T-helper 1 cell (primary cell): ENCODE results near the gene PRKCD.

Source experiments
- DNase-seq, 5 donors: peaks; one replicate each; pipeline ENCODE4 v3.0.0-alpha.2; 2012 to 2020

The PRKCD gene

GRCh38 chr3:53171827-53172505, 11.0 kb downstream of the PRKCD start:
- no peak for DNase-seq

GRCh38 chr3:53173107-53173506, 12.1 kb downstream of the PRKCD start:
- DNase-seq, result no peak

DNA sequence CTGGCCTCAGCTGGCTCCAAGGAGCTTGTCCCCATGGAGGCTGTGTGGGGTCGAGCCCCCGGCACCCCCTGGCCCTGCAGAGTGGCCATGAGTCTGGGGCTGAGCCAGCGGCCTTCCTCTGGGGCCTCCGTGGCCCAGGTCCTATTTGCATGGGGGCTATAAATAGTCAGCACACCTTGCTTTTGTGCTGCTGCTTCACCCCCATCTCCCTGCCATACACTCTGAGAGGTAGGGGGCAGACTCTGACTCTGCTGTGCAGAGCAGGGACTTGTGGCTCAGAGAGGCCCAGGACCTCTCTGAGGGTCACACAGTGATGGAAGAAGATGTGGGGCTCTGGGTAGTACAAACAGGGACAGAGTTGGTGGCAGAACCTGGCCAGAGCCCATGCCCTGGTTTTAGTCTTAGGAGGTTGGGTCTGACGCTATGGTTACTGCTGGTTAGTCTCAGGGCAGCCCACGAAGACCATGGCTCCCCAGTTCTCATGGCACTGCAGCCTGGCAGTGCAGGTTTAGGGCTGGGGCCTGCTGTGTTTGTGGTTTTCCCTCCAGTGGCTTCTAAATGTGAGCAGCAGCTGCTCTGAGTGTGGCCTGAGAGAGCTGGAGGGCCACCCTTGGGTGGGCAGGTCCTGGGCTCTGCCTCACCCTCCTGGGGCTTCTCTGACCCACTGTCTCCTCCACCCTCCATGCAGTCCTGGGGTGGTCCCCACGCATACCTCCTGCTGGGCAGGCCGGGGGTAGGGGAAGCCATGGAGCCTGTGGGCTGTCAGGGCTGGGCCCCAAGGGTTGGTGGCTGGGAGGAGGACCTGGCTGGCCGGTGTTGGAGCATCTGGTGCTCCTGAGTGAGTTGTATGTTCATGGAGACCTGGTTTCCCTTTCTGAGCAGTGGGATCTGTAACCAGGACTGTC, 13.6 kb downstream of the PRKCD start:
- DNase-seq, result no peak

DNA sequence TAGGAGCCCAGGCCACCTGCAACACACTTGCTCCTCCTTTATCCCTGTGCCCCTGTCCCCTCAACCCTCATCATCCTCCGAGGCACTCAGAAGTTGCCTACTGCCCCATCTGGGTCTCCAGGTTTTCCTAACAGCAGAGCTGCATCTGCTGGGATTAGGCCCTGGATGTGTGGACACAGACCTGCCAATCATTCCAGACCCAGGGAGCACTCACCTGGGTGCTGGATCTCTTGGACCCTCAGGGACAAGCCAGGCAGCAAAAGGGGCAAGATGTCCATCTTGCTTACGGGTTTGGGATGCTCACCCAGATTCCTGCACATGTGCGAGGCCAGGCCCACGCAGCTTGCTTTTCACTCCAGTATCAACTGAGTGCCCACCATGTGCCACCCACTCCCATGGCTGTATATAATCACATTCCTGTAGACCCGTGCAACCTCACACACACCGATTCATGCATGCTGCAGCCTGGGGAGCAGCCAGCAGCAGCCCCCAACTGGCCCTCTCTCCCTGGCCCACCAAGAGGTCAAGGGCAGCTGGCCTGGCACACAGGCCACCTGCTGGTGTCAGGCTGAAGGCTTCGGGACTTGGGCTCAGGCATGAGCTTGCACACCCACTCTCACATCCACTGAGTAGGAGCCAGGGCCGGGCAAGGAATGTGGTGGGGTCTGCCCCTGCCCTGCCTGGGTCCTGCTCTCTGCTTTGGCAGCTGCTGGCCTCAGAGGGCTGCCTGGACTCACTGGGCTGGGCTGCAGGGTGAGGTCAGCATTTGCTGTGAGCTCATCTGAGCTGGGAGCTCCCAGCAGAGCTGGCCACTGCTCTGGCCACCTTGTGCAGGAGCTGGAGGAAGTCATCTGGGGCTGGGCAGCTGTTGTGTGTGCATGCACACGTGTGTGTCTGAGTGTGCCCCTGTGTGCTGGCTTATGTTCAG, 14.9 kb downstream of the PRKCD start:
- DNase-seq, result no peak

DNA sequence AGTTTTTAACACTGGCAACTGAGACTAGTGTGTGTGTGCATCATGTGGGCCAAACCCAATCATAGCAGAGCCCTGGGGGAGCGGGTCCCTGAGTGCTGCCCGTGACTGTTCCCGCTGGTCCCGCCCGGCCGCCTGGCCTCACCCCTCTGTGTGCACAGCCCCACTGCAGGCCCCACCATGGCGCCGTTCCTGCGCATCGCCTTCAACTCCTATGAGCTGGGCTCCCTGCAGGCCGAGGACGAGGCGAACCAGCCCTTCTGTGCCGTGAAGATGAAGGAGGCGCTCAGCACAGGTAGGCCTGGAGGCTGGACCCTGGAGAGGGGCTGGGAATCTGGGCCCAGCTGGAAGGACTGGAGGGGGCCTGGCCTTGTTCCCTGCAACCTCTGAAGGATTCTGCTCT, 17.2 kb downstream of the PRKCD start:
- no peak for DNase-seq

DNA sequence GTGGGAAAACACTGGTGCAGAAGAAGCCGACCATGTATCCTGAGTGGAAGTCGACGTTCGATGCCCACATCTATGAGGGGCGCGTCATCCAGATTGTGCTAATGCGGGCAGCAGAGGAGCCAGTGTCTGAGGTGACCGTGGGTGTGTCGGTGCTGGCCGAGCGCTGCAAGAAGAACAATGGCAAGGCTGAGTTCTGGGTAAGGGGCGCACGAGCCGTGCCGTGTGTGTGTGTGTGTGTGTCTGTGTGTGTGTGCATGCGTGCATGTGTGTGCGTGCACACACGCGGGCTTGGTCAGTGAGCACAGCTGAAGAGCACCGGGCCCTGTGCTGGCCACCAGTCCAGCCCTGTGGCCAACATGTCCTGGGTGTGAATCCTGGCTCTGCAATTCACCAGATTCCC, 18.6 kb downstream of the PRKCD start:
- DNase-seq, result no peak

GRCh38 chr3:53180305-53181023, 19.5 kb downstream of the PRKCD start:
- DNase-seq, result no peak

GRCh38 chr3:53181024-53181371, 20.0 kb downstream of the PRKCD start:
- DNase-seq, result no peak

GRCh38 chr3:53181528-53181927, 20.5 kb downstream of the PRKCD start:
- DNase-seq, result no peak

- no peak for DNase-seq
Observed at GRCh38 chr3:53182764-53183355, 21.9 kb downstream of the PRKCD start.

DNA sequence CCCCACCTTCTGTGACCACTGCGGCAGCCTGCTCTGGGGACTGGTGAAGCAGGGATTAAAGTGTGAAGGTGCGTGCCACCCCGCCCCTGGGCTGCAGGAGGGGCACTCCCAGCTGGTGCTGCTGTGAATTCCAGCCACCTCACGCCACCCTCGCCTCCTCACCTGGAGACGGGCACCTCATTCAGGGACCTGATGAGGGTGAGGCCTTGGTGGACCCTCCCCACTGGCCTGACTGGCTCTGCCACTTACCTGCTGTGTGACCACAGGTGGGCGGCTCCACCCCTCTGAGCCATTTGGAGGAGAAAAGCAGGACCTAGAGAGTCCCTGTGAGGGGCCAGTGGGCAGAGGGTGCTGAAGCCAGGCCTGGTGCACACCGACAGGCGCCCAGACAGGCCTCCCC, 22.5 kb downstream of the PRKCD start:
- no peak for DNase-seq

DNA sequence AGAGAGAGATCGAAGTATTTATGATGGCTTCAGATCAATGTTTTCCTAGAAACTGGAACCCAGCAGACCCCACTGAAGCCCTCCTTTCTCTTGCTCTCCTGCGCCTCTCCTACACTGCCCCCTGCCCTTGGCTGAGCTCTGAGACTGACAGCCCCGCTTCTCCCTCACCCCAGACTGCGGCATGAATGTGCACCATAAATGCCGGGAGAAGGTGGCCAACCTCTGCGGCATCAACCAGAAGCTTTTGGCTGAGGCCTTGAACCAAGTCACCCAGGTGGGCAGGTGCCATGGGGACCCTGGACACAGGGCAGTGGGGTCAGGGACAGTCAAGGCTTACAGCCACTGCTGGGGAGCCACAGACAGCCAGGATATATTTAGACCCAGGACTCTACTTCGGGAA, 23.7 kb downstream of the PRKCD start:
- DNase-seq, result no peak

DNA sequence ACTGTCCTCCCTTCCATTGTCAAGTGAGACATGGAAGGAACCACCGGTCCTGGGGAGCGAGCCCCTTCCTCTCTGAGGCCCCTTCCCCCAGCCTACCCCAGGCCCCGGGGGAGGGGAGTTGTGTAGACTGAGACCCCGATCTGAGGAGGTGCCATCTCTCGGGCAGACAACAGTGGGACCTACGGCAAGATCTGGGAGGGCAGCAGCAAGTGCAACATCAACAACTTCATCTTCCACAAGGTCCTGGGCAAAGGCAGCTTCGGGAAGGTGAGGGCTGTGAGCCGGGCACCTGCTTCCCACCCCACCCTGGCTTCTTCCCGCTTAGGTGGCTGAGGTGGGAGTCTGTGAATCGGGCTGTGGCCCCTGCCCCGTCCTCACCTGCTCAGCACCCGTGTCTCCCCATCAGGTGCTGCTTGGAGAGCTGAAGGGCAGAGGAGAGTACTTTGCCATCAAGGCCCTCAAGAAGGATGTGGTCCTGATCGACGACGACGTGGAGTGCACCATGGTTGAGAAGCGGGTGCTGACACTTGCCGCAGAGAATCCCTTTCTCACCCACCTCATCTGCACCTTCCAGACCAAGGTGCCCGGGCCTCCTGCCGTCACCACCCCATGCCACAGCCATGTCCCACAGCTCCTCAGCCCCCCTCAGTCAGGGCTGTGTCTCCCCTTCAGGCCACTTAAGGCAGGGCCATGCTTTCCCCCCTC, 24.9 kb downstream of the PRKCD start:
- DNase-seq, result no peak

DNA sequence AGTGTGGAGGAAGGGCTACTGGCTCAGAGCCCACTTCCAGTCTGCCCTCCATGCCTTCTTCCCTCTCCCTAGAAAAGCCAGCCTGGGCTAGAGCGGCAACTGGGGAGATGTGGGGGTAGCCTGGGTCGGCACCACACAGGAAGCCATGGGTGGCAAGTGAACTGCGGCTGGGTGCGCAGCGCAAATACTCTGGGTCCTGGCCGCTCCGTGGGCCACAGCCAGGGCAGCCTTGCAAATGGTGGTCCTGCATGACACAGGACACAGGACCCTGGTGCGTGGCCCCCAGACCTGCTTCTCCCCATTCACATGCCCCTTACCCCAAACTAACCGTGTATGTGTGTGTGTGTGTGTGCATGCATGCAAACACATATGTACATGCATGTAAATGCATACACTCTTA, 25.7 kb downstream of the PRKCD start:
- DNase-seq, result no peak

DNA sequence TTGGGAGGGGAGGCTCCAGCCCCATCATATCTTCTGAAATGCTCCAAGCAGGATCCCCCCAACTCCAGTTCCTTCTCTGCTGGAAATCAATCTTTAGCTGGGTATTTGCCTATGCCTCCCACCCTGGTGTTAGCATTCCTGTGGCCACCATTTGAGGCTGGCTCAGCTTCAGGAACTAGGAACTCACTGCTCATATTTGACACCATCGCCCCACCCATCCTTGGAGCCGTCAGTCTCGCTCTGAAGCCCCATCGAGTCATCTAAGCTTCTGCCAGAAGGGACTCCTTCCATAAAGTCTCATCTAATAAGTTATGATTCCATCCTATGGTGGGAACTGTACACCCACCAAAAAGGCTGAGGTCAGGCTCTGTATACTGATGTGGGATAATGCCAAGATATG, 26.4 kb downstream of the PRKCD start:
- DNase-seq, result no peak

DNA sequence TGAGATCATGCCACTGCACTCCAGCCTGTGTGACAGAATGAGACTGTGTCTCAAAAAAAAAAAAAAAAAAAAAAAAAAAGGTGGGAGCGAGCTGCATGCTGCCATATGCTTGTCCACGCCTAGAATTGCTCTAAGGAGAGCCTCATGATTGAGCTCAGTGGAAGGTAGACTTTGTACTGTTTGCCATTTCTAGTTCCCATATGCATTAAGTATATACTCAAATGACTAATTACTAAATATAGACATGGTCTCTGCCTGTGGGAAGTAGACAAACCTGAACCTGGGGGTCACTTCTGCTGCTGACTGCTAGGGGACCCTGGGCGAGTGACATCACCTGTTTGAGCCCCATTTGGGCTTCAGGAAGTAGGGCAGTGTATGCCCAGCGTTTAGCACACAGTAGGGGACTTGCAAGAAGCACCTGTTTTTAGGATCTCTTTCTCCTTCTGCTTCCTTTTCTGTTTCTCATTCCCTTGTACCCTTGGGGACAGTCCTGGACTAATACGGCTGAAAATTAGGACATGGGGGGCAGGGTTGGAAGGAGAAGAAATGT, 27.2 kb downstream of the PRKCD start:
- DNase-seq, result no peak

DNA sequence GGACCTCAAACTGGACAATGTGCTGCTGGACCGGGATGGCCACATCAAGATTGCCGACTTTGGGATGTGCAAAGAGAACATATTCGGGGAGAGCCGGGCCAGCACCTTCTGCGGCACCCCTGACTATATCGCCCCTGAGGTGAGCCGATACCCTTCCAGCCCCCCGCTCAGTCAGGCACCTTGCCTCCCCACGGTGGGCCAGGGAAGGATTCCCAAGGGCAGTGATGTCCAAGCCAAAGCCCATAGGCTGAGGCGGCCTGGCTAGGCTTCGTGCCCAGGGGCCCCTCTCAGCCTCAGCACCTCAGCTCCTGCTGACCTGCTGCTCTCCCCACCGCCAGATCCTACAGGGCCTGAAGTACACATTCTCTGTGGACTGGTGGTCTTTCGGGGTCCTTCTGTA, 27.7 kb downstream of the PRKCD start:
- no peak for DNase-seq

DNA sequence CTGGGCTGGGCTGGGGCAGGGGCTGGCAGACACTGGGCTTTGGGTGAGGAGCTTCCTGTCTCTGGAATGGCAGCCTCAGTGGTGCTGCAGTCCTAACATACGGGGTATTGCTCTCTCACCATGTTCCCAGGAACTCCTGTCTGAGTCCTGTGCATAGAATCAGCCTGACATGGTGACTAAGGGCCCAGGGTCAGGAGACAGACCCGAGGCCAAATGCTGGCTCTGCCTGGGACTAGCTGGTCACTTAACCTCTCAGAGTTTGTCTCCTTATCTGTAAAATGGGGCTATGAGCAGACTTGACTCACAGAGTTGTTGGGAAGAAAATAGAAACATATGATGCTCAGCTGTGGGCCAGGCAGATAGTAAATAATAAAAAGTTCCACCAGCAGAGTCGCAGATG, 28.3 kb downstream of the PRKCD start:
- DNase-seq, result no peak

DNA sequence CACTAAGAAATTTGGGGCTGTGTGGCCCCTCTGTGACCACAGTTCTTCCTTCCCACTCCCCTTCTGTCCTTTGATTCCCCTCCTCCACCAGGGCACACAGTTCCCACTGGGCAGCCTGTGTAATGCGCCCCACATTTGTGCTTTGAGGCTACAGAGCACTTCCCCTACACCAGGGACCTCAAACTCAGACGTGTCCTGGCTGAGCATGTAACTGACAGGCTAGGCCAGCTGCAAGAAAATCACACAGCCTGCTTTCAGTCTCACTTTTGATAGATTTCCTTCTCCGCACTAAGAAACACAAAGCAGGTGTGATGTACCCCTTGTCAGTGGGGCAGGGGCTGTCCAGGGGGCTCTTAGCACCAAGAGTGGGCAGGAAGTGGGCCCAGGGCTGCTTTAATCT, 29.6 kb downstream of the PRKCD start:
- DNase-seq, result no peak

GRCh38 chr3:53191836-53192480, 30.9 kb downstream of the PRKCD start:
- no peak for DNase-seq

- no peak for DNase-seq
Observed at GRCh38 chr3:53192608-53193007, 31.6 kb downstream of the PRKCD start.
